ENCODE results near the gene TWF2. TPM values are rescaled to one million over a fixed set of nuclear protein-coding genes. Genes with fewer than 3 reads are reported as not detected.

The TWF2 gene
- total and polyA plus RNA-seq, 2 of the 13 experiments (the other 11 are each of a cell fraction or from before 2014, with no cell fraction given) = 45.5 to 108 TPM

DNA sequence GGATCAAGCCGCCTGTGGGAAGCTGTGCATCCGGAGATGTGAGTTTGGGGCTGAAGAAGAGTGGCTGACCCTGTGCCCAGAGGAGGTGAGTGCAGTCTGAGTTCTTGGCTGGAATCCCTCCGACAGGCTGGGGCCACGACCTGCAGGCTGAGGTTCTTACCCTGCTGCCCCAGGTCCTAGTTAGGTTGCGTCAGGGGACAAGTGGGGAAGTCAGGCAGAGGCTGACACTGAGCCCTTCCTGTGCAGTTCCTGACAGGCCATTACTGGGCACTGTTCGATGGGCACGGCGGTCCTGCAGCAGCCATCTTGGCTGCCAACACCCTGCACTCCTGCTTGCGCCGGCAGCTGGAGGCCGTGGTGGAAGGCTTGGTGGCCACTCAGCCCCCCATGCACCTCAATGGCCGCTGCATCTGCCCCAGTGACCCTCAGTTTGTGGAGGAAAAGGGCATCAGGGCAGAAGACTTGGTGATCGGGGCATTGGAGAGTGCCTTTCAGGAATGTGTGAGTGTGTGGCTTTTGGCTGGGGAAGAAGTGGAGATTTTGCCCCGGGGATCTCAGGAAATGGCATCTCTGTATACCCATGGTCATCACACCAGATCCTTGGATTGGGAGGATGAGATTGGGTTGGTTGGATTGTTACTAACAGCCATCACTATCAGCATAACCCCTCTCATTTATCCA is 7.9 kb upstream of the TWF2 start (continued):
- TF ChIP-seq PRDM10 (CRISPR knock-in tag; IDR thresholded peaks at IDR 0.05; ENCODE audit: low read depth) = no peak

GRCh38 chr3:52246264-52246620 is 7.3 kb upstream of the TWF2 start:
- peak overlapping the region; percentile 76 for H3K4me2 ChIP-seq (ENCODE audit: low read depth, low read length)
- no peaks in the 10 kb centered on the region for H3K79me2 ChIP-seq (ENCODE audit: insufficient read depth, low read length)
- no peaks in the 10 kb centered on the region; a peak in 1 of 5 replicates for H3K36me3 ChIP-seq (replicated peaks in 1 of 2; ENCODE audit: control insufficient read depth in 1 of 2, insufficient read depth in 2 of 2, low read length in 2 of 2)
- WGBS (ENCODE audit: low lambda C conversion rate) = 77% methylated on average over 4 of the region's 8 CpGs
- no peak for DNase-seq (ENCODE audit: low spot score)
- peaks cover 38% of the 10 kb centered on the region for H3K4me1 ChIP-seq (ENCODE audit: insufficient read depth, low read length)
- peak overlapping the region; percentile 53; the same call in 1 of the 2 replicates for H3K9ac ChIP-seq (ENCODE audit: insufficient read depth, low read depth, low read length)
- ChIA-PET CTCF (ENCODE audit: low intra/inter-chr PET ratio, low total read pairs) (no interaction called here), POLR2A (interaction anchor here (1.2 to 1.8 kb wide), 6 partner anchors 9 to 43 kb away, joined by 3 to 18 read pairs (median 6); partner anchors contain the start of genes GLYCTK and WDR82)
- no TSS peak for BruUV-seq (replicated peaks)
- H3K27me3 ChIP-seq (ENCODE audit: control insufficient read depth in 1 of 2, insufficient read depth in 2 of 2, low read length in 2 of 2) = no peaks in the 10 kb centered on the region
- no peak overlapping the region for H2AFZ ChIP-seq (ENCODE audit: low read length)
- no peak for FAIRE-seq
- ATAC-seq = peak; percentile 16
- H3K4me3 ChIP-seq (replicated peaks in 1 of 3; ENCODE audit: insufficient read depth in 1 of 3, low read depth in 2 of 3, low read length in 3 of 3) = peak overlapping the region; percentile 44 to 62 (median 49); a peak in 4 of 6 replicates
- no peaks in the 10 kb centered on the region for H4K20me1 ChIP-seq (ENCODE audit: insufficient read depth, low read length)
- no peak overlapping the region for H3K27ac ChIP-seq (ENCODE audit: extremely low read length, insufficient read depth, low read length)
- no peaks in the 10 kb centered on the region for H3K9me3 ChIP-seq (ENCODE audit: low read length)
- in situ Hi-C loops (cut with HindIII; ENCODE audit: extremely low pct_ligation_motif_present, low pct_unique_long_range_greater_than_20kb) = no loop called here
- intact Hi-C loops (cut with micrococcal nuclease; ENCODE audit: unreplicated experiment) = no loop called here
- TF ChIP-seq NFKBIZ (CRISPR knock-in tag; IDR thresholded peaks at IDR 0.05) = 0 out of 2 replicates have a peak, but pooled peaks have one; percentile 5
- no peak for TF ChIP-seq PRDM15 (CRISPR knock-in tag; IDR thresholded peaks at IDR 0.05)
- 0 out of 2 replicates have a peak, but pooled peaks have one; percentile 61 for TF ChIP-seq ZNF44 (CRISPR knock-in tag; IDR thresholded peaks at IDR 0.05)
- TF ChIP-seq KAT2B (IDR thresholded peaks at IDR 0.05; ENCODE audit: borderline replicate concordance, low read depth, low read length) = no peak
- no peak for TF ChIP-seq RFXANK (CRISPR knock-in tag; IDR thresholded peaks at IDR 0.05)
- TF ChIP-seq, protein P1, sequence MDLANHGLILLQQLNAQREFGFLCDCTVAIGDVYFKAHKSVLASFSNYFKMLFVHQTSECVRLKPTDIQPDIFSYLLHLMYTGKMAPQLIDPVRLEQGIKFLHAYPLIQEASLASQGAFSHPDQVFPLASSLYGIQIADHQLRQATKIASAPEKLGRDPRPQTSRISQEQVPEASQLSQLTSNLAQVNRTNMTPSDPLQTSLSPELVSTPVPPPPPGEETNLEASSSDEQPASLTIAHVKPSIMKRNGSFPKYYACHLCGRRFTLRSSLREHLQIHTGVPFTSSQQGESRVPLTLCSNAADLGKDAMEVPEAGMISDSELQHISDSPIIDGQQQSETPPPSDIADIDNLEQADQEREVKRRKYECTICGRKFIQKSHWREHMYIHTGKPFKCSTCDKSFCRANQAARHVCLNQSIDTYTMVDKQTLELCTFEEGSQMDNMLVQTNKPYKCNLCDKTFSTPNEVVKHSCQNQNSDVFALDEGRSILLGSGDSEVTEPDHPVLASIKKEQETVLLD (CRISPR knock-in tag; IDR thresholded peaks at IDR 0.05; ENCODE audit: low read depth) = peak; percentile 7; the same call in 1 of the 2 replicates
- TF ChIP-seq, protein P2, sequence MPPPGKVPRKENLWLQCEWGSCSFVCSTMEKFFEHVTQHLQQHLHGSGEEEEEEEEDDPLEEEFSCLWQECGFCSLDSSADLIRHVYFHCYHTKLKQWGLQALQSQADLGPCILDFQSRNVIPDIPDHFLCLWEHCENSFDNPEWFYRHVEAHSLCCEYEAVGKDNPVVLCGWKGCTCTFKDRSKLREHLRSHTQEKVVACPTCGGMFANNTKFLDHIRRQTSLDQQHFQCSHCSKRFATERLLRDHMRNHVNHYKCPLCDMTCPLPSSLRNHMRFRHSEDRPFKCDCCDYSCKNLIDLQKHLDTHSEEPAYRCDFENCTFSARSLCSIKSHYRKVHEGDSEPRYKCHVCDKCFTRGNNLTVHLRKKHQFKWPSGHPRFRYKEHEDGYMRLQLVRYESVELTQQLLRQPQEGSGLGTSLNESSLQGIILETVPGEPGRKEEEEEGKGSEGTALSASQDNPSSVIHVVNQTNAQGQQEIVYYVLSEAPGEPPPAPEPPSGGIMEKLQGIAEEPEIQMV (CRISPR knock-in tag; IDR thresholded peaks at IDR 0.05; ENCODE audit: low read depth) = no peak
- TF ChIP-seq NCOA5 (CRISPR knock-in tag; IDR thresholded peaks at IDR 0.05) = no peak
